Measurements from ENCODE around the gene MYO10. TPM values are rescaled to one million over a fixed set of nuclear protein-coding genes. Genes with fewer than 3 reads are reported as not detected.

Gene MYO10
- total RNA-seq, 1 donor from 2014 or later: 80.2 TPM

GRCh38 chr5:16983022-16983639, 47.0 kb upstream of the MYO10 start:
- H3K27ac Mint-ChIP-seq (ENCODE audit: unreplicated experiment): no peak overlapping the region
- Histone ChIP-seq H3K4me3 (ENCODE audit: insufficient read depth, low read depth, low read length) (no peak overlapping the region), H3K4me2 (ENCODE audit: low read length) (peak overlapping the region; percentile 25), H3K27me3 (ENCODE audit: insufficient read depth, low read length) (no peaks in the 10 kb centered on the region), H3K36me3 (ENCODE audit: insufficient read depth, low read length) (no peaks in the 10 kb centered on the region), H2AFZ (ENCODE audit: low read depth, low read length) (no peak overlapping the region), H3K27ac (ENCODE audit: low read depth, low read length) (no peak overlapping the region), H3K79me2 (ENCODE audit: insufficient read depth, low read length) (no peaks in the 10 kb centered on the region), H3K9ac (ENCODE audit: low read length) (no peak overlapping the region), H4K20me1 (ENCODE audit: insufficient read depth, low read length) (no peaks in the 10 kb centered on the region), H3K4me1 (ENCODE audit: insufficient read depth, low read length) (peaks cover 5% of the 10 kb centered on the region), H3K9me3 (ENCODE audit: insufficient read depth, low read depth, low read length) (no peaks in the 10 kb centered on the region)
- H3K4me1 Mint-ChIP-seq (ENCODE audit: low read depth, unreplicated experiment): peaks cover 9% of the 10 kb centered on the region
- H3K36me3 Mint-ChIP-seq (ENCODE audit: low read depth, unreplicated experiment): no peaks in the 10 kb centered on the region
- peaks cover 10% of the 10 kb centered on the region for H3K9me3 Mint-ChIP-seq (ENCODE audit: unreplicated experiment)
- H3K4me3 Mint-ChIP-seq (ENCODE audit: unreplicated experiment): no peak overlapping the region
- DNase-seq (ENCODE audit: low read depth) (no peak), FAIRE-seq (no peak)
- no peak for TF ChIP-seq EZH2 (IDR thresholded peaks at IDR 0.05; ENCODE audit: insufficient read depth, low read length)
- TF ChIP-seq, protein P1, sequence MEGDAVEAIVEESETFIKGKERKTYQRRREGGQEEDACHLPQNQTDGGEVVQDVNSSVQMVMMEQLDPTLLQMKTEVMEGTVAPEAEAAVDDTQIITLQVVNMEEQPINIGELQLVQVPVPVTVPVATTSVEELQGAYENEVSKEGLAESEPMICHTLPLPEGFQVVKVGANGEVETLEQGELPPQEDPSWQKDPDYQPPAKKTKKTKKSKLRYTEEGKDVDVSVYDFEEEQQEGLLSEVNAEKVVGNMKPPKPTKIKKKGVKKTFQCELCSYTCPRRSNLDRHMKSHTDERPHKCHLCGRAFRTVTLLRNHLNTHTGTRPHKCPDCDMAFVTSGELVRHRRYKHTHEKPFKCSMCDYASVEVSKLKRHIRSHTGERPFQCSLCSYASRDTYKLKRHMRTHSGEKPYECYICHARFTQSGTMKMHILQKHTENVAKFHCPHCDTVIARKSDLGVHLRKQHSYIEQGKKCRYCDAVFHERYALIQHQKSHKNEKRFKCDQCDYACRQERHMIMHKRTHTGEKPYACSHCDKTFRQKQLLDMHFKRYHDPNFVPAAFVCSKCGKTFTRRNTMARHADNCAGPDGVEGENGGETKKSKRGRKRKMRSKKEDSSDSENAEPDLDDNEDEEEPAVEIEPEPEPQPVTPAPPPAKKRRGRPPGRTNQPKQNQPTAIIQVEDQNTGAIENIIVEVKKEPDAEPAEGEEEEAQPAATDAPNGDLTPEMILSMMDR (IDR thresholded peaks at IDR 0.05; ENCODE audit: insufficient read depth, low read depth, low read length): no peak
- H3K27me3 Mint-ChIP-seq (ENCODE audit: low read depth, unreplicated experiment): peaks cover 10% of the 10 kb centered on the region

DNA sequence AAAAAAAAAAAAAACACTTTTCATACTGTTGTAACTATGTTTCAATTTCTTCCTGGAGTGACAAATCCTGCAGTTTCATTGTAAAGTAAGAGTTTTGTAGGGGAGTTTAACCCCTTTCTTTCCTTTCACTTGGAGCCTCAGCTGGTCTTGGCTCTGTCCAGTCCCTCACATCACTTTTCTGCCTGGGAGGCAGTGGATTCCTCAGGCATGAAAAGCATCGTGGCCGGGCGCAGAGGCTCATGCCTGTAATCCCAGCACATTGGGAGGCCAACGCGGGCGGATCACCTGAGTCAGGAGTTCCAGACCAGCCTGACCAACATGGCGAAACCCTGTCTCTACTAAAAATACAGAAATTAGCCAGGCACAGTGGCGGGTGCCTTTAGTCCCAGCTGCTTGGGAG, 45.6 kb upstream of the MYO10 start:
- DNase-seq (ENCODE audit: low read depth): no peak
- Mint-ChIP-seq H3K4me3 (ENCODE audit: unreplicated experiment) (no peak overlapping the region), H3K4me1 (ENCODE audit: low read depth, unreplicated experiment) (peaks cover 9% of the 10 kb centered on the region), H3K36me3 (ENCODE audit: low read depth, unreplicated experiment) (no peaks in the 10 kb centered on the region), H3K27ac (ENCODE audit: unreplicated experiment) (no peak overlapping the region), H3K27me3 (ENCODE audit: low read depth, unreplicated experiment) (peaks cover 10% of the 10 kb centered on the region), H3K9me3 (ENCODE audit: unreplicated experiment) (peaks cover 10% of the 10 kb centered on the region)
- Histone ChIP-seq H3K4me1 (ENCODE audit: insufficient read depth, low read length) (peaks cover 5% of the 10 kb centered on the region), H3K79me2 (ENCODE audit: insufficient read depth, low read length) (no peaks in the 10 kb centered on the region), H3K4me2 (ENCODE audit: low read length) (no peak overlapping the region), H3K27ac (ENCODE audit: low read depth, low read length) (no peak overlapping the region), H3K36me3 (ENCODE audit: insufficient read depth, low read length) (no peaks in the 10 kb centered on the region), H3K4me3 (ENCODE audit: insufficient read depth, low read depth, low read length) (no peak overlapping the region), H2AFZ (ENCODE audit: low read depth, low read length) (no peak overlapping the region), H4K20me1 (ENCODE audit: insufficient read depth, low read length) (no peaks in the 10 kb centered on the region), H3K27me3 (ENCODE audit: insufficient read depth, low read length) (no peaks in the 10 kb centered on the region), H3K9ac (ENCODE audit: low read length) (no peak overlapping the region), H3K9me3 (ENCODE audit: insufficient read depth, low read depth, low read length) (no peaks in the 10 kb centered on the region)
- FAIRE-seq: no peak
- no peak for TF ChIP-seq EZH2 (IDR thresholded peaks at IDR 0.05; ENCODE audit: insufficient read depth, low read length)
- TF ChIP-seq, protein P1 (IDR thresholded peaks at IDR 0.05; ENCODE audit: insufficient read depth, low read depth, low read length): no peak

DNA sequence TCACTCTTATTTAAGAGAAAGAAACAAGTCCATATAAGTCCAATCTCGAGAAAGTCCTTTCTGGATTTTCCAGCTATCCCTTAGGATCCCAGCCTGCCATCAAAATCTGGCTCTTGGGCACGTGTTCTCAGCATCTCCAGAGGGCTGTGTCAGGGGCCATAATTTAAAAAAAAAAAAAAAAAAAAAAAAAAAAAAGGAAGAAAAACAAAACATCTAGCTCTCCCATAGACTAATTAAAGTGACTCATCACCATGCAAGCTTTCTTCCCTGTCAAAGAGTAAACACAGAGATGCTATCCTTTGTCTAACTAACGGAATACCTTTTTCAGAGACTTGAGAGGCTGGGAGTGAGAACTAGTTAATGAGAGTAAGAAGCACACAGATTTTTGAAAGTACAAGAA, 44.9 kb upstream of the MYO10 start:
- H3K27me3 Mint-ChIP-seq (ENCODE audit: low read depth, unreplicated experiment): peaks cover 10% of the 10 kb centered on the region

More for the DNA sequence above, 44.9 kb upstream of the MYO10 start:
- Mint-ChIP-seq H3K9me3 (ENCODE audit: unreplicated experiment) (peaks cover 10% of the 10 kb centered on the region), H3K4me1 (ENCODE audit: low read depth, unreplicated experiment) (peaks cover 9% of the 10 kb centered on the region), H3K4me3 (ENCODE audit: unreplicated experiment) (no peak overlapping the region), H3K36me3 (ENCODE audit: low read depth, unreplicated experiment) (no peaks in the 10 kb centered on the region), H3K27ac (ENCODE audit: unreplicated experiment) (no peak overlapping the region)
- Histone ChIP-seq H3K36me3 (ENCODE audit: insufficient read depth, low read length) (no peaks in the 10 kb centered on the region), H2AFZ (ENCODE audit: low read depth, low read length) (no peak overlapping the region), H3K9ac (ENCODE audit: low read length) (no peak overlapping the region), H3K27me3 (ENCODE audit: insufficient read depth, low read length) (no peaks in the 10 kb centered on the region), H3K4me2 (ENCODE audit: low read length) (no peak overlapping the region), H3K4me3 (ENCODE audit: insufficient read depth, low read depth, low read length) (no peak overlapping the region), H3K4me1 (ENCODE audit: insufficient read depth, low read length) (peaks cover 5% of the 10 kb centered on the region), H3K9me3 (ENCODE audit: insufficient read depth, low read depth, low read length) (no peaks in the 10 kb centered on the region), H3K27ac (ENCODE audit: low read depth, low read length) (no peak overlapping the region), H4K20me1 (ENCODE audit: insufficient read depth, low read length) (no peaks in the 10 kb centered on the region), H3K79me2 (ENCODE audit: insufficient read depth, low read length) (no peaks in the 10 kb centered on the region)
- no peak for TF ChIP-seq EZH2 (IDR thresholded peaks at IDR 0.05; ENCODE audit: insufficient read depth, low read length)
- TF ChIP-seq, protein P1 (IDR thresholded peaks at IDR 0.05; ENCODE audit: insufficient read depth, low read depth, low read length): no peak
- FAIRE-seq: no peak
- no peak for DNase-seq (ENCODE audit: low read depth)
